Muscle layer of colon (tissue), 2 donors: Measurements from ENCODE around the gene USP25.

Source experiments
- H3K27ac ChIP-seq: one replicate; pipeline ENCODE4 v1.7.0; 2013; ENCODE audit warnings: low read depth, mild to moderate bottlenecking, low read length, moderate library complexity
- H3K27me3 ChIP-seq, 2 donors: one replicate each; pipeline ENCODE4 v1.7.0; 2013; ENCODE audit warnings: low read length in 2 of 2, mild to moderate bottlenecking in 2 of 2; ENCODE audit not compliant: insufficient read depth in 2 of 2, control insufficient read depth in 1 of 2
- H3K36me3 ChIP-seq: one replicate; pipeline ENCODE4 v1.7.0; 2013; ENCODE audit warnings: mild to moderate bottlenecking, low read length; ENCODE audit not compliant: insufficient read depth
- H3K4me1 ChIP-seq: one replicate; pipeline ENCODE4 v1.7.0; 2013; ENCODE audit warnings: mild to moderate bottlenecking, low read length; ENCODE audit not compliant: insufficient read depth
- H3K4me3 ChIP-seq, 2 donors: one replicate each; pipeline ENCODE4 v1.7.0; 2013; ENCODE audit warnings: low read length in 2 of 2, low read depth in 1 of 2, mild to moderate bottlenecking in 1 of 2, moderate library complexity in 1 of 2
- H3K9ac ChIP-seq: one replicate; pipeline ENCODE4 v1.7.0; 2013; ENCODE audit warnings: low read length
- H3K9me3 ChIP-seq: one replicate; pipeline ENCODE4 v1.7.0; 2013; ENCODE audit warnings: mild to moderate bottlenecking, low read length
- donor health status: abdominal sarcoma.
- donor health status: Adenocarcinoma of cecum.

Gene USP25

DNA sequence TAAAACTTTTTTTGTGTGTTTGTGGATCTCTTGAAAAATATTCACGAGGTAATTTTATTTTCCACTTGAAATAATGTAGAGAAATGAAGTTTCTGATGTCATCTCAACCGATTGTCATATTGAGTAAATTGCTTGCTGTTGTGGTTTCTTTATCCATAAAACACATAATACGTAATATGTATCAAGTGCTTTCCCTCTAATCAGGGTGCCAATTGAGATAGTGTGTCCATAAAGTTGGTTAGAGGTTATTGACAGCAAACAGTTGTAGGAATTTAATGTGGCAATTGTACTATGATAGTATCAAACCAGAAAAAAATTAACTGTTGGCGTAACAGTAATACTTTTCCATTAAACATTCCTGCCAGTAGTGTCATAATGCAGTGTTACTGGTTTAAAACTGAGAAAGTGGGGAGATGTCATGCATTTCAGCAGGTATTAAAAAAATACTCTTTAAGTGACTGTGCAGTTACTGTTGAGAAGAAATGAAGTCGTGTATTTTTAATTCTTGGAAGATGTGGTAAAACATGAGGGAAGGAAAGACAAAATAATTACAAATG, 38.3 kb downstream of the USP25 start:
- H3K27ac ChIP-seq, result no peak overlapping the region

DNA sequence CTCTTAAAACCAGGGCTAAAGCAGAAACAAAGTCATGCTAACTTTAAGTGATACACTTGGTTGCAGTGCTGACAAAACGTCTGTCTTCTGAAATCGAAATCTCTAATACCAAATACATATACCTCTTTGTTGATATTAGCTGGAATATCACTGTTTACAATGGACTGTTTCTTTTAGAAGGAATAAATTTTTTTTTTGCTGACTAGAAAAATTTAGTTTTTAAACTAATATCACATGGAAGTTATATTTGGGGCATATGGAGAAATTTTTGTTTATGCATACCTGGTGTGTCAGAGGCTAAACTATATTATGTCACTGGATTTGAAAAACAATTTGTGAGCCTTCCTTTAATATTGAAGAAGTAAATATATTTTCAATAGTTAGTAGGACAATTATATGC, 39.1 kb downstream of the USP25 start:
- Histone ChIP-seq H3K27me3 (no peaks in the 10 kb centered on the region), H3K27ac (no peak overlapping the region), H3K9ac (no peak overlapping the region), H3K36me3 (no peaks in the 10 kb centered on the region), H3K9me3 (no peaks in the 10 kb centered on the region), H3K4me3 (no peak overlapping the region), H3K4me1 (no peaks in the 10 kb centered on the region)

More for the DNA sequence above, 38.3 kb downstream of the USP25 start:
- H3K36me3 ChIP-seq, result no peaks in the 10 kb centered on the region
- no peaks in the 10 kb centered on the region for H3K27me3 ChIP-seq
- H3K9ac ChIP-seq, result no peak overlapping the region
- no peaks in the 10 kb centered on the region for H3K9me3 ChIP-seq
- no peaks in the 10 kb centered on the region for H3K4me1 ChIP-seq
- H3K4me3 ChIP-seq, result no peak overlapping the region

GRCh38 chr21:15771311-15771710, 41.5 kb downstream of the USP25 start:
- H3K36me3 ChIP-seq, result no peaks in the 10 kb centered on the region
- H3K9ac ChIP-seq, result no peak overlapping the region
- H3K27me3 ChIP-seq, result no peaks in the 10 kb centered on the region
- H3K9me3 ChIP-seq, result no peaks in the 10 kb centered on the region
- H3K27ac ChIP-seq, result no peak overlapping the region
- no peak overlapping the region for H3K4me3 ChIP-seq
- H3K4me1 ChIP-seq, result peaks cover 15% of the 10 kb centered on the region

DNA sequence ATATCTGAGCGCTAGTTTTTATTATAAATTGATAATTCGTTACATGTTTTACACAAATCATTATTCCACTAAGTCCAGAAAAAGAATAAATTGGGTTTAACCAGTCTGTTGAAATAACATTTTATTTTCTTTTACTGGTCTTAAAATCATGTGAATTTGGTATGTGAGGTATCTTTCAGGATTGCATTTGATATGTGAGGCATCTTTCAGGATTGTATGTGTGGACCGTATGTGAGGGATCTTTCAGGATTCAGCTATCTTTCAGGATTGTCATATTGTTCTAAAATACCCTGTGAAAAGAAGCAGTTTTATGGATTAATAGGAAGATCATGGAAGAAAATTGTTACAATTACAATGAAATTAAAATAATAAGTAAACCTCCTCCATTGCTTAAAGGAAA, 42.9 kb downstream of the USP25 start:
- peaks cover 15% of the 10 kb centered on the region for H3K4me1 ChIP-seq
- no peaks in the 10 kb centered on the region for H3K9me3 ChIP-seq

GRCh38 chr21:15774590-15774989, 44.8 kb downstream of the USP25 start:
- no peaks in the 10 kb centered on the region for H3K36me3 ChIP-seq
- no peaks in the 10 kb centered on the region for H3K27me3 ChIP-seq
- no peak overlapping the region for H3K4me3 ChIP-seq
- no peaks in the 10 kb centered on the region for H3K9me3 ChIP-seq
- no peak overlapping the region for H3K9ac ChIP-seq
- no peak overlapping the region for H3K27ac ChIP-seq
- H3K4me1 ChIP-seq, result peaks cover 15% of the 10 kb centered on the region

More for the DNA sequence above, 42.9 kb downstream of the USP25 start:
- Histone ChIP-seq H3K9ac (no peak overlapping the region), H3K4me3 (no peak overlapping the region), H3K27ac (no peak overlapping the region), H3K36me3 (no peaks in the 10 kb centered on the region), H3K27me3 (no peaks in the 10 kb centered on the region)

DNA sequence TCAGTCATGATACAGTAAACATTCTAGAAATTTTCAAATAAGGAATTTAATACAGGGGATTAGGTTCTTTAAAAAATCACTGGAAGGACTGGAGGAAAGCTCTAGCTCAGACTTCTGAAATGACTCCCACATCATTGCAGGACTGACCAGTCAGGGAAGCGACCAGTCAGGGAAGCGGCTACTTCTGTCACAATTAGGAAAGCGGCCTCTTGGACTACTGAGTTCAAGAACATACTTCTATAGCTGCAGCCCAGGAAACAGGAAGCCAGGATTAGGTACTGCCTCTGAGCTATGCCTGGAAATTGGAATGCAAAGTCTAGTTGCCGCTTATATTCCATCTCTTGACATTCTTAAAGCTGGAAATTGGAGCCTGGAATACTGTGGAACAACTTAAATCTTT, 45.5 kb downstream of the USP25 start:
- Histone ChIP-seq H3K9me3 (no peaks in the 10 kb centered on the region), H3K9ac (no peak overlapping the region), H3K36me3 (no peaks in the 10 kb centered on the region), H3K27me3 (no peaks in the 10 kb centered on the region), H3K4me1 (peaks cover 15% of the 10 kb centered on the region), H3K27ac (no peak overlapping the region), H3K4me3 (no peak overlapping the region)

- no peaks in the 10 kb centered on the region for H3K27me3 ChIP-seq
- H3K4me3 ChIP-seq, result no peak overlapping the region
- peaks cover 1% of the 10 kb centered on the region for H3K36me3 ChIP-seq
- H3K9ac ChIP-seq, result no peak overlapping the region
- H3K4me1 ChIP-seq, result peaks cover 15% of the 10 kb centered on the region
- no peak overlapping the region for H3K27ac ChIP-seq
- no peaks in the 10 kb centered on the region for H3K9me3 ChIP-seq
Measured at GRCh38 chr21:15775981-15776380, 46.2 kb downstream of the USP25 start.

DNA sequence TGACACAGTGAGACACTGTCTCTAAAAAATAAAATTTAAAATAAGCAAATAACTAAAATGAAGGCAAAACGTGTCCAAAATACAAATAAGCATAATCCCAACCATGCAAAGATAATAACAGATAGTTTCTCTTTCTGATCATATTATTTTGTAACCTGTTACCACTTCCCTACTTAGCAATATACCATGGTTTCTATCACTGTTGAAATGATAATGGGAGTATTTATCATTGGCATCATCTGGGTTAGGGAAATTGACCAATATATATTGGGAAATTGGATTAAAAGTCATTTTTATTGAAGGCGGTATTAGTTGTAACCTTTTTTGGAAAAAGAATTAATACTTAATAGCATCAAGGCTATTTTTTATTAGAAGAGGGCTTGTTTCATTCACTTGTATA, 47.0 kb downstream of the USP25 start:
- Histone ChIP-seq H3K4me3 (no peak overlapping the region), H3K36me3 (peaks cover 10% of the 10 kb centered on the region), H3K27me3 (no peaks in the 10 kb centered on the region), H3K4me1 (peaks cover 15% of the 10 kb centered on the region), H3K9ac (no peak overlapping the region), H3K9me3 (no peaks in the 10 kb centered on the region), H3K27ac (no peak overlapping the region)

GRCh38 chr21:15781986-15782385, 52.2 kb downstream of the USP25 start:
- Histone ChIP-seq H3K27ac (no peak overlapping the region), H3K9me3 (no peaks in the 10 kb centered on the region), H3K36me3 (peaks cover 19% of the 10 kb centered on the region), H3K9ac (no peak overlapping the region), H3K27me3 (no peaks in the 10 kb centered on the region), H3K4me1 (no peaks in the 10 kb centered on the region), H3K4me3 (no peak overlapping the region)

DNA sequence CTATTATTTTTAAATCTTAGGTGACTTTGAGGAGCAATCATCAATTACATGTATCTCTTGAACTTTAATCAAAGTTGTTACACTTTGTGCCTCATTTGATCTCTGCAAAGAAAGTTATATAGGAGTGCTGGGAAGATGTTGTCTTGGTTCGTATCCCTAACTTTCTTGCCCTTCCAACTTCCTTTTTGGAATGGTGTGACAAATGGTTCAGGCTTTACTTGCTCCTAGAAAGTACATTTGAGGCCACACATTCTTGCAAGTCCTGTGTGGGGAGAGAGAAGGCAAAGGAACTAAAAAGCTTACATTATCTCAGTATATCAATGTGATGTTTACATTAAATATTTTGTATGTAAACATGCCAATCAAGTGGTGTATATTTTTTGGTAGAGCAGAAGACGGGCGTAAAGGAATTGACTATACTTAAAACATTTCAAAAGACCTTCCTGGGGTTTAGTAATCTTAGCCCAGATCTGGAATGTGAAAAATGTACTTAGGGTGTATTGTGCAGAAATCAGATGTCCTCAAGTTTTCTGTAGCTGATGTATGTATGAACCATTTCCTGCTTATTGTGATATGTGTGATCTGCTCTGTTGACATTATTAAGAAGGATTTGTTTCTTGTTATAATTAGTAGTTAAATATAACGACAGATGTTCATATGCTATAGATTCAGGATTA, 59.2 kb downstream of the USP25 start:
- H3K4me1 ChIP-seq, result no peaks in the 10 kb centered on the region
- H3K9ac ChIP-seq, result no peak overlapping the region
- no peak overlapping the region for H3K4me3 ChIP-seq
- H3K9me3 ChIP-seq, result no peaks in the 10 kb centered on the region
- no peaks in the 10 kb centered on the region for H3K27me3 ChIP-seq
- no peaks in the 10 kb centered on the region for H3K36me3 ChIP-seq
- no peak overlapping the region for H3K27ac ChIP-seq

- H3K27me3 ChIP-seq, result no peaks in the 10 kb centered on the region
- H3K9ac ChIP-seq, result no peak overlapping the region
- no peaks in the 10 kb centered on the region for H3K4me1 ChIP-seq
- H3K4me3 ChIP-seq, result no peak overlapping the region
- H3K27ac ChIP-seq, result no peak overlapping the region
- no peaks in the 10 kb centered on the region for H3K36me3 ChIP-seq
- H3K9me3 ChIP-seq, result no peaks in the 10 kb centered on the region
Measured at GRCh38 chr21:15793109-15793508, 63.3 kb downstream of the USP25 start.
